ENCODE results near the gene BARHL2. TPM values are rescaled to one million over a fixed set of nuclear protein-coding genes. Genes with fewer than 3 reads are reported as not detected.

Gene BARHL2
- total and polyA plus RNA-seq, 2 of the 4 experiments (the other 2 are of a cell fraction): not detected

GRCh38 chr1:90712153-90712856, 4.8 kb downstream of the BARHL2 start:
- no peak overlapping the region for H2AK9ac ChIP-seq (replicated peaks; ENCODE audit: low read depth, low read length, poor library complexity)
- H2BK15ac ChIP-seq (ENCODE audit: low read depth, low read length): no peak overlapping the region
- H3K79me1 ChIP-seq (ENCODE audit: low read depth in 1 of 2, low read length in 2 of 2): no peaks in the 10 kb centered on the region
- dilution Hi-C loops (cut with HindIII; ENCODE audit: low sequenced_read_pairs, unreplicated experiment) (no loop called here), in situ Hi-C loops (cut with MboI; ENCODE audit: low sequenced_read_pairs) (no loop called here), intact Hi-C loops (cut with micrococcal nuclease) (no loop called here)
- H3K4me2 ChIP-seq (ENCODE audit: low read depth, low read length): no peak overlapping the region
- no peaks in the 10 kb centered on the region for H3K36me3 ChIP-seq (ENCODE audit: control insufficient read depth, insufficient read depth, low read length)
- BruUV-seq (replicated peaks): no TSS peak
- H3K9me3 ChIP-seq (ENCODE audit: control insufficient read depth, insufficient read depth, low read length): peaks cover 2% of the 10 kb centered on the region; the same call in 1 of the 2 replicates
- H3K23ac ChIP-seq (ENCODE audit: low read depth, low read length): no peak overlapping the region
- H3K27me3 ChIP-seq (ENCODE audit: control insufficient read depth, insufficient read depth, low read length): peaks cover 88% of the 10 kb centered on the region
- no peak overlapping the region for H2AK5ac ChIP-seq (ENCODE audit: low read depth, low read length)
- no peak overlapping the region for H3K9ac ChIP-seq (ENCODE audit: low read depth, low read length)
- H3K14ac ChIP-seq (replicated peaks; ENCODE audit: low read depth, low read length): no peak overlapping the region
- TF ChIP-seq BHLHE40 (IDR thresholded peaks at IDR 0.05; ENCODE audit: low read depth, low read length): no peak
- no peak for TF ChIP-seq FOS (IDR thresholded peaks at IDR 0.05; ENCODE audit: low read depth, low read length)
- TF ChIP-seq CTCF (conservative IDR thresholded peaks at IDR 0.05; ENCODE audit: low read depth, low read length): no peak
- no peak for TF ChIP-seq USF2 (IDR thresholded peaks at IDR 0.05; ENCODE audit: low read depth, low read length)
- TF ChIP-seq NFE2L2 (IDR thresholded peaks at IDR 0.05; ENCODE audit: low read depth, low read length): no peak
- no peak for TF ChIP-seq CHD1 (IDR thresholded peaks at IDR 0.05; ENCODE audit: low read depth, low read length)
- no peak for TF ChIP-seq SMC3 (IDR thresholded peaks at IDR 0.05; ENCODE audit: low read depth, low read length)
- no peak for TF ChIP-seq RCOR1 (IDR thresholded peaks at IDR 0.05; ENCODE audit: insufficient replicate concordance, low read length)
- no peak for TF ChIP-seq ELK1 (IDR thresholded peaks at IDR 0.05; ENCODE audit: borderline replicate concordance, low read depth, low read length)
- no peak for TF ChIP-seq MXI1 (IDR thresholded peaks at IDR 0.05; ENCODE audit: borderline replicate concordance, low read depth, low read length)
- no peak for TF ChIP-seq POLR2A (IDR thresholded peaks at IDR 0.05; ENCODE audit: low read depth, low read length)
- TF ChIP-seq MAFK (IDR thresholded peaks at IDR 0.05; ENCODE audit: low read depth, low read length): no peak
- TF ChIP-seq RAD21 (IDR thresholded peaks at IDR 0.05; ENCODE audit: low read length): no peak
- no peak for TF ChIP-seq RFX5 (IDR thresholded peaks at IDR 0.05; ENCODE audit: low read depth, low read length)
- TF ChIP-seq MAZ (IDR thresholded peaks at IDR 0.05; ENCODE audit: borderline replicate concordance, low read depth, low read length): no peak
- TF ChIP-seq CEBPB (IDR thresholded peaks at IDR 0.05; ENCODE audit: low read depth, low read length): no peak
- H4K8ac ChIP-seq (ENCODE audit: low read depth in 2 of 2, low read length in 2 of 2): no peak overlapping the region
- no peak overlapping the region for H3K4me3 ChIP-seq (ENCODE audit: insufficient read depth, low read depth, low read length)
- H2BK20ac ChIP-seq (ENCODE audit: low read depth, low read length): no peak overlapping the region
- no peak overlapping the region for H2AFZ ChIP-seq (replicated peaks; ENCODE audit: low read length, poor library complexity)
- H4K20me1 ChIP-seq (ENCODE audit: insufficient read depth, low read length): no peaks in the 10 kb centered on the region
- no peaks in the 10 kb centered on the region for H3K9me1 ChIP-seq (ENCODE audit: insufficient read depth, low read length)
- no peak for DNase-seq
- WGBS, 2 experiments (ENCODE audit: extremely low coverage in 2 of 2, insufficient read length in 1 of 2): 8% methylated on average over 10 of the region's 21 CpGs; no CpG with 5 or more reads in 1 of the 2 experiments
- no peak overlapping the region for H3K18ac ChIP-seq (ENCODE audit: low read depth, low read length)
- POLR2A ChIA-PET (ENCODE audit: unreplicated experiment): no interaction called here
- H4K91ac ChIP-seq (ENCODE audit: insufficient read depth, low read depth, low read length): no peak overlapping the region
- no peak overlapping the region for H3K4ac ChIP-seq (ENCODE audit: low read depth, low read length)
- H4K5ac ChIP-seq (ENCODE audit: low read depth, low read length): no peak overlapping the region
- ATAC-seq (ENCODE audit: low read depth): no peak
- H3K4me1 ChIP-seq (ENCODE audit: control insufficient read depth, insufficient read depth, low read length): no peaks in the 10 kb centered on the region
- H3K56ac ChIP-seq (ENCODE audit: extremely low read depth, insufficient read depth, low read length): no peak overlapping the region
- CTCF ChIA-PET: no interaction called here
- H2BK120ac ChIP-seq (ENCODE audit: low read depth, low read length): no peak overlapping the region
- H2BK5ac ChIP-seq (ENCODE audit: low read depth, low read length, poor library complexity, severe bottlenecking): no peak overlapping the region
- no peak overlapping the region for H3K27ac ChIP-seq (ENCODE audit: insufficient read depth, low read length)

Measured in IMR-90 (cell line).